HG03066 (cell line): ENCODE measurements around the gene COTL1.

Experiments used
- ATAC-seq: cut with Tn5 transposase; IDR thresholded peaks from one replicate; pipeline ENCODE4 v1.9.1; 2021; ENCODE audit warnings: low read depth; ENCODE audit not compliant: unreplicated experiment

COTL1 gene

GRCh38 chr16:84598360-84598759, 19.5 kb downstream of the COTL1 start:
- ATAC-seq = no peak

DNA sequence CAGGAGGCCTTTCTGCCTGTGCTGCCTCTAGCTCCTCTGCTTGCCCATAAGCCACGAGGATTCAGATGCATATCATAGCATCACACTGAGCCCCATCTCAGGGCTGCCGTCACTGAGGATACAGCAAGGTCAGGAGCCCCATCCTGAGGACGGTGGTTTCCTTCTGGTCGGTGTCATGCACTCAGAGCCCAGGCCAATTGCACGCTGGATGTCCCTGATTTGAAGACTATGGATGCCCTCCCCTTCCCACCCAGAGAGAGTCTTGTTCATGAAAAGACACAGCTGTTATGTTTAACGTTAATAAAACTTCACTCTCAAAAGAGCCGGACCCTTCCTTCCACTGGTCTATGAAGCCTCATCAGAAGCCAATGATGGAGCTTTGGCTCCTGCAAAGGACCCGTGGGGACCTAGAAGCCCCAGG, 19.9 kb downstream of the COTL1 start:
- no peak for ATAC-seq

GRCh38 chr16:84597528-84597896, 20.4 kb downstream of the COTL1 start:
- ATAC-seq = no peak

GRCh38 chr16:84596801-84597527, 20.9 kb downstream of the COTL1 start:
- ATAC-seq = no peak

GRCh38 chr16:84596161-84596560, 21.7 kb downstream of the COTL1 start:
- ATAC-seq = no peak

- ATAC-seq = no peak
These were observed 22.8 kb downstream of the COTL1 start for GRCh38 chr16:84595052-84595481.

DNA sequence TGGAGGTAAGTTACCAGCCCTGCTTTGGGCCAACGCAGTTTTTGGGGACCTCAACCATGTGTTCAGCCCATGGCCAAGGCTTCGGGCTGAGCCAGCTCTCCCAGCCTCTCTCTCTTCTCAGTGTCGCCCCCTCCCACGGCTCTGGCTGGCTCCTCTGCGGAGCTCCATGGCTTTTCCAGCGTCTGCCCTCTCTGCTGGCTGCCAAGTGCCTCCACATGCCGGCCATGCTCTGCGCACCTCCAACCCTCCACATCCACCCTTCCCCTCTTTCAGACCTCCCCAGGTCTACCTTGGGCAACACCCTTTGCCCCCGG, 23.2 kb downstream of the COTL1 start:
- no peak for ATAC-seq

DNA sequence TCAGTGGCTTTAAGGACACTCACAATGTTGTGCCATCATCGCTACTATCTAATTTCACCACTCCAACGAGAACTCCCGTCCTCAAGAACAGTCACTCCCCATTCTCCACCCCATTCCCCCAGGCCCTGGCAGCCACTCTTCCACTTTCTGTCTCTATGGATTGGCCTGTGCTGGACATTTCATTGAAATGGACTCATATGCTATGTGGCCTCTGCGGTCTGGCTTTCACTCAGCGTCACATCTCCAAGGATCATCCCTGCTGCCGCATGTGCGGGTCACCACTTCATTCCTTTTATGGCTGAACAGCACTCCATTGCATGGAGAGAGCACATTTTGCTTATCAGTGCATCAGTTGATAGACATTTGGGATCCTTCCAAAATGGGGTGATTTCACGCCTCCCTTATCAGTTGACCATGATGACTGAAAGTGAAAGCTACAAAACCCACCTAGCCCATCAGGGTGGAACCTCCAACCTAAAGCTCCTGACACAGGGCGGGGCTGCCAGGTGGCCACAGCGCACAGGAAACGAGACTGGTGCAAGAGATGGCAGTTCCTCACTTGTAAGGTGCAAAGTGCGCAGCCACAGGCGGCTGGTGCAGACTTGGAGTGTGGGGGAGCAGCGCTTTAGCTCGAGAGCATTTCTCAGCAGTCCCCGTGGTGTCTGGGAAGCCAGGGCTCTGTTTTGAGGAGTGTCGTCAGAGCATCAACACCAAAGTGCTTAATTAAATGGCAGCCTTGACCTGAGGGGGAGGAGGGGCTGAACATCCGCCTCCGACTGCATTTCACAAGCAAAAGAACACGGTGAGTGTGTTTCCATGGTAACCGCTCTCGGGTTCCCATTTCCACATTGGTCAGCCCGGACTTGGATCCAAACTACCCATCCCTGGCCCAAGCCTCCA, 23.8 kb downstream of the COTL1 start:
- peak; percentile 90 for ATAC-seq

- no peak for ATAC-seq
These were observed 25.2 kb downstream of the COTL1 start for GRCh38 chr16:84592718-84593117.

DNA sequence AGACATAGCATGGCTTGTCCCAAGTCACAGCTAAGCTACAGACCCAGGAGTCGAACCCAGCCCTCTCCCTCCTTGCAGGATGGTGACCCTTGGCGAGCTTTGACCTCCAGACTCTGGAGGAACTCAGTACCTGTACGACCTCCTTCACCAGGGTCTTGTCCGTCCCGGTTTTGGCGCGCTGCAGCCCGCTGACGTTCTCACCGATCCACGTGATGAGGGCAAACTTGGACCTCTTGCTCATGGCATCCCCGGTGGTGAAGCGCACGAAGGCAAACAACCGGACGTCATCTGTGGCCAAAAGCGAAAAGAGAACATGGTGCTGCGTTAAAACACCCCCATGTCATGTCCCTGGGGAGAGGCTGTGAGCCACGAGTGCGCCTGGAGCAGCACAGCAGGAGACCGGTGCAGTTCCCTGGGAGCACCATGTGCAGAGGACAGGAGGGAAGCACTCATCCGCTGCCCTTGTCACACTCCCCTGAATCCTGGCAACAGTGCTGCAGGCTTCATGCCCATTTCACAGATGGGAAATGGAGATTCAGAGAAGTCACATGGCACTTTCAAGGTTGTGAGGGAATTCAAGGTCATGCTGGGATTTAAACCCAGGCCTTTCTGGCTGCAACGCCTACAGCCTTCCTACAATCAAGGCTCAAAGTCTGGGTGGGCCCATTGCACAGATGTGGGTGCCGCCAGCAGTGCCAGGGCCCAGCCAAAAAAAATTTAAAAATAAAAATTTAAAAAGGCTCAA, 27.7 kb downstream of the COTL1 start:
- no peak for ATAC-seq

- ATAC-seq = no peak
These were observed 28.9 kb downstream of the COTL1 start for GRCh38 chr16:84588991-84589390.

- ATAC-seq = peak; percentile 67
These were observed 32.0 kb downstream of the COTL1 start for GRCh38 chr16:84585886-84586285.

GRCh38 chr16:84585467-84585866, 32.4 kb downstream of the COTL1 start:
- ATAC-seq = no peak

DNA sequence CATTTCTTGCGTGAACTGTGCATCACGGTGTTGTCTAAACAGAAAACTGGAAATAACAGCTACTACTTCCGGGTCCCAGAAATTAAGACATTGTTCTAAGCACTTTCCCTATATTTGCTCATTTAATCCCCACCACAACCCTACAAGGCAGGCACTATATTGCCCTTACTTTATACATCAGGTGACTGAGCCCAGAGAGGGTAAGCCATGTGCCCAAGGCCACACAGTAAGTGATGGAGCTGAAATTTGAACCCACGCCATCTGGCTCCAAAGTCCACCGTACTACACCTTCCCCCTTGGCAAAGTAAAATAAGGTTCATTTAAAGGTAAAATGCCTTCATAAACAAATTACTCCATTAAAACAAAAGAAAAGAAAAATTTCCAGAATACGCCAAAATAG, 33.2 kb downstream of the COTL1 start:
- ATAC-seq = no peak

- no peak for ATAC-seq
These were observed 33.9 kb downstream of the COTL1 start for GRCh38 chr16:84583995-84584394.

- ATAC-seq = no peak
These were observed 34.8 kb downstream of the COTL1 start for GRCh38 chr16:84582958-84583516.

- ATAC-seq = no peak
These were observed 36.7 kb downstream of the COTL1 start for GRCh38 chr16:84581158-84581557.

DNA sequence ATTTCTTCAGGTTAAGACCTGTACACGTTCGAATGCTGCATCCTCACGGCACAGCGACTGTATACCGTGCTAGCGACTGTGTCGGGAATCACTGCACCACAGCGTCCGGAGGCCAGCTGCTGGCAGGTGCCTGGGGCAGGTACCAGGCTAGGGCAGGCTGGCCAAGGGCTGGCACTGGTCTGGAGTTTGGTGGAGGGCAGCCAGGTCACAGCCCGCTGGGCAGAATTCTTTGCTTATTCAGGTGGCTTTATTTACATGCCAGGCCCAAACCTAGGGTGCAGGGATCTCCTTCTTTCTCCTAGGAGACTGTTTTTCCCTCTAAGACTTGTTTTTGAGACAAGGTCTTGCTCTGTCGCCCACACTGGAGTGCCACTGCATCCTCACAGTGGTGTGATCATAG, 37.9 kb downstream of the COTL1 start:
- no peak for ATAC-seq

DNA sequence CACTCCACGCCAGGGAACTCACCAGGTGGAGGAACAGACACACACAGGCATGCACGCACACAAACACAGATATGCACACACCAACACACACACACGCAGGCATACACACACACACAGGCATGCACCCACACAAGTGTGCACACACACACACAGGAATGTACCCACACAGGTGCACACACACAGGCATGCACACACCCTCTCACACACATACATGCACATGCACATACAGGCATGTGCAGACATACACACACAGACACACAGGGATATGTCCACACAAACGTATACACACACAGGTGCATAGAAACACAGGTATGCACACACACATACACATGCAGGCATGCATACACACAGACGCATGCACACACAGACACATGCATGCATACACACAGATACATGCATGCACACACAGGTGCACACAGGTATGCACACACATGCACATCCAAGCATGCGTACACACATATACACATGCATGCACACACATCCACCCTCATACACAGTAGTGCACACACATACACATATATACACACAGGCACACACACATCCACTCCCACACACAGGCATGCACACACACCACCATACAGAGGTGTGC, 39.2 kb downstream of the COTL1 start:
- ATAC-seq = no peak

GRCh38 chr16:84577034-84577803, 40.7 kb downstream of the COTL1 start:
- ATAC-seq = no peak
